Lung (tissue), 12 donors: ENCODE data around the gene PSMA8. TPM values are rescaled to one million over a fixed set of nuclear protein-coding genes. Genes with fewer than 3 reads are reported as not detected.
A peak's percentile ranks its signal among the peaks of the same experiment; 100 is the strongest.

Experiments used
- ATAC-seq: fragments of 200-7000 bp; cut with Tn5 transposase; one replicate; pipeline ENCODE4 v1.9.1; 2020; ENCODE audit warnings: moderate number of reproducible peaks; ENCODE audit not compliant: insufficient read depth, low FRiP score
- DNase-seq, 3 donors: peaks; one replicate each; pipeline ENCODE4 v3.0.0-alpha.2; 2013 to 2017
- H3K27ac ChIP-seq, 2 donors: one replicate each; pipeline ENCODE4 v1.5.1; 2013; ENCODE audit warnings: mild to moderate bottlenecking in 2 of 2, moderate library complexity in 2 of 2, control low read depth in 1 of 2, inconsistent platforms in 1 of 2, low read depth in 1 of 2, low read length in 1 of 2
- H3K27me3 ChIP-seq, 3 donors: one replicate each; pipeline ENCODE4 v1.5.1; 2013; ENCODE audit warnings: low read length in 2 of 3; ENCODE audit not compliant: control insufficient read depth in 3 of 3, insufficient read depth in 3 of 3
- H3K36me3 ChIP-seq, 4 donors: one replicate each; pipeline ENCODE4 v1.5.1; 2013; ENCODE audit warnings: low read length in 4 of 4, mild to moderate bottlenecking in 1 of 4, moderate library complexity in 1 of 4; ENCODE audit not compliant: control insufficient read depth in 4 of 4, insufficient read depth in 4 of 4
- H3K4me1 ChIP-seq, 5 donors: one replicate each; pipeline ENCODE4 v1.5.1; 2013; ENCODE audit warnings: low read length in 5 of 5, mild to moderate bottlenecking in 2 of 5, moderate library complexity in 1 of 5; ENCODE audit not compliant: control insufficient read depth in 5 of 5, insufficient read depth in 5 of 5
- H3K4me3 ChIP-seq: one replicate; pipeline ENCODE4 v1.5.1; 2013; ENCODE audit warnings: mild to moderate bottlenecking, control low read depth, moderate library complexity
- H3K9ac ChIP-seq, 2 donors: one replicate each; pipeline ENCODE4 v1.5.1; 2013; ENCODE audit warnings: low read length in 2 of 2, control low read depth in 1 of 2; ENCODE audit not compliant: insufficient read depth in 1 of 2
- H3K9me3 ChIP-seq, 4 donors: one replicate each; pipeline ENCODE4 v1.5.1; 2013; ENCODE audit warnings: low read length in 3 of 4, mild to moderate bottlenecking in 1 of 4, moderate library complexity in 1 of 4; ENCODE audit not compliant: control insufficient read depth in 4 of 4, insufficient read depth in 3 of 4
- WGBS, 2 donors: extraction: QIAGEN DNeasy Blood & Tissue Kit; methylation state at CpG; one replicate each; pipeline ENCODE4 v1.1.7; 2013; 5-methylcytosine and 5-hydroxymethylcytosine counted together
- polyA plus RNA-seq, 2 donors: library from polyadenylated mRNA; stranded (reverse); fragments of 200-250 nt; gene quantifications; one replicate each; pipeline ENCODE4 v1.2.1, GENCODE V29; 2013
- total RNA-seq, 2 donors: library from RNA; depleted of rRNA in 1 of 2; stranded (reverse); fragments of >200 nt in 1 of 2; gene quantifications; one replicate each; pipeline ENCODE4 v1.2.1, GENCODE V29; 2014 to 2021
- TF ChIP-seq, protein P1 (sequence below): IDR thresholded peaks from 2 replicates; pipeline ENCODE4 v1.5.1; 2012; ENCODE audit warnings: mild to moderate bottlenecking; ENCODE audit errors: control extremely low read depth, extremely low read depth
- donor health status: control.
- donor health status: control.
- donor health status: Bipolar disorder and iron deficiency.
- donor health status: healthy.
- donor health status: DM: yes; HTN: yes; CAD: no.

Gene PSMA8
- total and polyA plus RNA-seq, 4 donors: 0.07 TPM; not detected in 3

DNA sequence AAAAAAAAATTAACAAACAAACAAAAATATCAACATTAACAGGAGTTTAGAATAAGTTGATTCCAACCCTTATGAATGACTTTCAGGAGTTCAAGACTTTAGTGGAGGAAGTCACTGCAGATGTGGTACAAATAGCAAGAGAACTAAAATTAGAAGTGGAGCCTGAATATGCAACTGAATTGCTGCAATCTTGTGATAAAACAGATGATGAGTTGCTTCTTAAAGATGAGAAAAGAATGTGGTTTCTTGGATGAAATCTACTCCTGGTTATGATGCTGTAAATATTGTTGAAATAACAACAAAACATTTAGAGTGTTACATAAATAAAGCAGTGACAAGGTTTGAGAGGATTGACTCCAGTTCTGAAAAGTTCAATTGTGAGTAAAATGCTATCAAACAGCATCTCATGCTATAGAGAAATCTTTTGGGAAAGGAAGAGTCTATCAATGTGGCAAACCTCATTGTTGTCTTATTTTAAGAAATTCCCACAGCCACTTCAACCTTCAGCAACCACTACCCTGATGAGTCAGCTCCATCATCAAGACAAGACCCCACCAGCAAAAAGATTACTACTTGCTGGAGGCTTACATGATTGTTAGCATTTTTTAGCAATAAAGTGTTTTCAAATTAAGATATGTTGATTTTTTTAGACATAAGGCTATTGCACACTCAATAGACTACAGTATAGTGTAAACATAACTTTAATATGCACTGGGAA, 49.9 kb downstream of the PSMA8 start:
- no peak for ATAC-seq
- TF ChIP-seq, protein P1, sequence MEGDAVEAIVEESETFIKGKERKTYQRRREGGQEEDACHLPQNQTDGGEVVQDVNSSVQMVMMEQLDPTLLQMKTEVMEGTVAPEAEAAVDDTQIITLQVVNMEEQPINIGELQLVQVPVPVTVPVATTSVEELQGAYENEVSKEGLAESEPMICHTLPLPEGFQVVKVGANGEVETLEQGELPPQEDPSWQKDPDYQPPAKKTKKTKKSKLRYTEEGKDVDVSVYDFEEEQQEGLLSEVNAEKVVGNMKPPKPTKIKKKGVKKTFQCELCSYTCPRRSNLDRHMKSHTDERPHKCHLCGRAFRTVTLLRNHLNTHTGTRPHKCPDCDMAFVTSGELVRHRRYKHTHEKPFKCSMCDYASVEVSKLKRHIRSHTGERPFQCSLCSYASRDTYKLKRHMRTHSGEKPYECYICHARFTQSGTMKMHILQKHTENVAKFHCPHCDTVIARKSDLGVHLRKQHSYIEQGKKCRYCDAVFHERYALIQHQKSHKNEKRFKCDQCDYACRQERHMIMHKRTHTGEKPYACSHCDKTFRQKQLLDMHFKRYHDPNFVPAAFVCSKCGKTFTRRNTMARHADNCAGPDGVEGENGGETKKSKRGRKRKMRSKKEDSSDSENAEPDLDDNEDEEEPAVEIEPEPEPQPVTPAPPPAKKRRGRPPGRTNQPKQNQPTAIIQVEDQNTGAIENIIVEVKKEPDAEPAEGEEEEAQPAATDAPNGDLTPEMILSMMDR: no peak
- no peak overlapping the region for H3K9ac ChIP-seq
- no peak overlapping the region for H3K27ac ChIP-seq
- H3K4me1 ChIP-seq: peaks cover 0 to 6% (median 0%) of the 10 kb centered on the region in 5 donors
- DNase-seq: peak in 2 of 3 donors; percentile 14 to 62
- H3K27me3 ChIP-seq: no peaks in the 10 kb centered on the region
- H3K9me3 ChIP-seq: peaks cover 0 to 3% (median 0%) of the 10 kb centered on the region in 4 donors
- H3K4me3 ChIP-seq: no peak overlapping the region
- no peaks in the 10 kb centered on the region for H3K36me3 ChIP-seq

DNA sequence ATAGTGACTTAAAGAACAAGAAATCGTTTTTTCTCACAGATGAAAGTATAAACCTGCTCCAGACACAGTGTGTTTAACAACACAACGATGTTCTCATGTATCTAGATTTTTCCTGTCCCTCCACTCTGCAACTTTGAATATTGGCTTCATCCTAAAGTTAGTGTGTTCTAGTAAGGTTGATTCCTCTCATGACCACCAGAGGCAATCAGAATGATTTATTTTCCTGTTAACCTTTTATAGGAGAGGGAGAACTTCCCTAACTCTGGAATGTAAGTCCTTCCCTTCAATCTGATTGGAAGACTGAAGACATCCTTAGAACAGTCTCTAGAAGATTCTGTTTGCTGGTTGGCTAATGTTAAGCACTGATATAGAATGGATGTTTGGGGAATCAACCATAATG, 51.6 kb downstream of the PSMA8 start:
- DNase-seq (no peak), ATAC-seq (no peak)
- H3K9me3 ChIP-seq: peaks cover 0 to 4% (median 0%) of the 10 kb centered on the region in 4 donors
- TF ChIP-seq, protein P1: no peak
- H3K4me1 ChIP-seq: peaks cover 0 to 6% (median 0%) of the 10 kb centered on the region in 5 donors
- no peaks in the 10 kb centered on the region for H3K36me3 ChIP-seq
- H3K4me3 ChIP-seq: no peak overlapping the region
- no peak overlapping the region for H3K9ac ChIP-seq
- no peak overlapping the region for H3K27ac ChIP-seq
- WGBS, 2 donors: 73 to 89% methylated on average over 2 of the region's 2 CpGs
- H3K27me3 ChIP-seq: no peaks in the 10 kb centered on the region

DNA sequence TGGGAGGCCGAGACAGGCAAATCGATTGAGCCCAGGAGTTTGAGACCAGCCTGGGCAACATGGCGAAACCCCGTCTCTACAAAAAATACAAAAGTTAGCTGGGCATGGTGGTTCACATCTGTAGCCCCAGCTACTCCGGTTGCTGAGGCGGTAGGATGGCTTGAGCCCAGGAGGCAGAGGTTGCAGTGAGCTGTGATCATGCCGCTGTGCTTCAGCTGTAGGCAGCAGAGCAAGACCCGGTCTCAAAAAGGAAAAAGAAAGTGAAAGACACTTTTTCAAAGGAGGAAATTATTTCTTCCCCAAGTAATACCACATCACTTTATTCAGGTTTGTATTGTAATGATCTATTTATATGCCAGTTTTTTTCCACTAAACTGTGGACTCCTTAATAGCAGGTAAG, 56.8 kb downstream of the PSMA8 start:
- ATAC-seq: no peak
- H3K27me3 ChIP-seq: no peaks in the 10 kb centered on the region
- peaks cover 0 to 4% (median 0%) of the 10 kb centered on the region in 4 donors for H3K9me3 ChIP-seq
- no peaks in the 10 kb centered on the region for H3K4me1 ChIP-seq
- no peak overlapping the region for H3K27ac ChIP-seq
- 64 to 76% methylated on average over 8 of the region's 8 CpGs for WGBS, 2 donors
- no peak for DNase-seq
- no peak overlapping the region for H3K9ac ChIP-seq
- H3K36me3 ChIP-seq: no peaks in the 10 kb centered on the region
- H3K4me3 ChIP-seq: no peak overlapping the region
- TF ChIP-seq, protein P1: no peak

DNA sequence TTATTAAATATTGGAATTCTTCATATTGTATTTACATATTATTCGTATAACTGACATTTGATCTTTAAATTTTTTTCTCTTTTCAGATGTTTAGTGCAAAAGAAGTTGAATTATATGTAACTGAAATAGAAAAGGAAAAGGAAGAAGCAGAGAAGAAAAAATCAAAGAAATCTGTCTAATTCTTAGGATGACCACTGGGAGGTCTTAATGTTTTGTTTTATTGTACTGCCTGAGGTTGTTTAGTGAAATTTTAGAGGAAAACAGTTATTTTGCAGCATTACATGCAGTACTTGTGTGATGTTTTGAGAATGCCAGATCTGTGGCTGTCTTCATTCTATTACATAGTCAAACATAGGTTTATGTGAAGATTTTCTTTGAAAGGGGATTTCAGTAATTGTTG, 58.6 kb downstream of the PSMA8 start:
- TF ChIP-seq, protein P1: no peak
- no peak for DNase-seq

More for the DNA sequence above, 58.6 kb downstream of the PSMA8 start:
- Histone ChIP-seq H3K9me3 (peaks cover 0 to 4% (median 0%) of the 10 kb centered on the region in 4 donors), H3K36me3 (no peaks in the 10 kb centered on the region), H3K4me1 (no peaks in the 10 kb centered on the region), H3K27ac (no peak overlapping the region), H3K4me3 (no peak overlapping the region), H3K9ac (no peak overlapping the region), H3K27me3 (no peaks in the 10 kb centered on the region)
- ATAC-seq: no peak
- 79 to 88% methylated on average over 1 of the region's 1 CpG for WGBS, 2 donors
